Measurements from ENCODE around the gene MIAT. TPM values are rescaled to one million over a fixed set of nuclear protein-coding genes. Genes with fewer than 3 reads are reported as not detected.

Gene MIAT
- total RNA-seq, 1 experiment from 2014 or later = 0.41 TPM

GRCh38 chr22:26631282-26631681, 26.1 kb upstream of the MIAT start:
- DNase-seq = no peak
- Histone ChIP-seq H3K9me3 (no peaks in the 10 kb centered on the region), H3K4me1 (peaks cover 9% of the 10 kb centered on the region), H3K4me3 (ENCODE audit: low read depth, low read length) (no peak overlapping the region), H3K27me3 (replicated peaks; ENCODE audit: control insufficient read depth, insufficient read depth, low read length) (no peaks in the 10 kb centered on the region), H3K36me3 (ENCODE audit: control insufficient read depth, insufficient read depth, low read length) (no peaks in the 10 kb centered on the region)
- peaks cover 6% of the 10 kb centered on the region for H3K9me3 Mint-ChIP-seq (ENCODE audit: unreplicated experiment)
- H3K36me3 Mint-ChIP-seq (ENCODE audit: insufficient read depth, unreplicated experiment) = no peaks in the 10 kb centered on the region
- peaks cover 14% of the 10 kb centered on the region for H3K4me1 Mint-ChIP-seq (ENCODE audit: low read depth, unreplicated experiment)
- no peak overlapping the region for H3K4me3 Mint-ChIP-seq (ENCODE audit: unreplicated experiment)
- POLR2A ChIA-PET = no interaction called here
- peaks cover 10% of the 10 kb centered on the region for H3K27me3 Mint-ChIP-seq (ENCODE audit: insufficient read depth, unreplicated experiment)
- BruUV-seq (replicated peaks) = no TSS peak
- no peak overlapping the region for H3K27ac Mint-ChIP-seq (ENCODE audit: unreplicated experiment)
- CTCF ChIA-PET = no interaction called here
- intact Hi-C loops (cut with micrococcal nuclease; ENCODE audit: unreplicated experiment) = no loop called here
- no peak for TF ChIP-seq CTCF (IDR thresholded peaks at IDR 0.05; ENCODE audit: insufficient read depth in 1 of 2, low read depth in 1 of 2, low read length in 1 of 2, severe bottlenecking in 1 of 2, unreplicated experiment in 1 of 2)

- POLR2A ChIA-PET = no interaction called here
- CTCF ChIA-PET = interaction anchor here (0.6 kb wide), 1 partner anchor 11 kb away, joined by 3 read pairs; no protein-coding TSS in a partner anchor
- H3K4me3 ChIP-seq (ENCODE audit: low read depth, low read length) = no peak overlapping the region
- peaks cover 9% of the 10 kb centered on the region for H3K4me1 ChIP-seq
- H3K27me3 ChIP-seq (replicated peaks; ENCODE audit: control insufficient read depth, insufficient read depth, low read length) = no peaks in the 10 kb centered on the region
- H3K9me3 Mint-ChIP-seq (ENCODE audit: unreplicated experiment) = peaks cover 6% of the 10 kb centered on the region
- no peak overlapping the region for H3K27ac Mint-ChIP-seq (ENCODE audit: unreplicated experiment)
- peaks cover 7% of the 10 kb centered on the region for H3K27me3 Mint-ChIP-seq (ENCODE audit: insufficient read depth, unreplicated experiment)
- no peak overlapping the region for H3K4me3 Mint-ChIP-seq (ENCODE audit: unreplicated experiment)
- H3K36me3 Mint-ChIP-seq (ENCODE audit: insufficient read depth, unreplicated experiment) = no peaks in the 10 kb centered on the region
- intact Hi-C loops (cut with micrococcal nuclease; ENCODE audit: unreplicated experiment) = no loop called here
- no TSS peak for BruUV-seq (replicated peaks)
- H3K4me1 Mint-ChIP-seq (ENCODE audit: low read depth, unreplicated experiment) = peaks cover 14% of the 10 kb centered on the region
- no peaks in the 10 kb centered on the region for H3K36me3 ChIP-seq (ENCODE audit: control insufficient read depth, insufficient read depth, low read length)
- no peak for TF ChIP-seq CTCF (IDR thresholded peaks at IDR 0.05; ENCODE audit: insufficient read depth in 1 of 2, low read depth in 1 of 2, low read length in 1 of 2, severe bottlenecking in 1 of 2, unreplicated experiment in 1 of 2)
- DNase-seq = no peak
- no peaks in the 10 kb centered on the region for H3K9me3 ChIP-seq
Observed at GRCh38 chr22:26632422-26633155, 24.8 kb upstream of the MIAT start.

- peaks cover 5% of the 10 kb centered on the region for H3K4me1 ChIP-seq
- DNase-seq = no peak
- ChIA-PET CTCF (no interaction called here), POLR2A (no interaction called here)
- Mint-ChIP-seq H3K36me3 (ENCODE audit: insufficient read depth, unreplicated experiment) (no peaks in the 10 kb centered on the region), H3K4me3 (ENCODE audit: unreplicated experiment) (no peak overlapping the region), H3K27ac (ENCODE audit: unreplicated experiment) (no peak overlapping the region), H3K9me3 (ENCODE audit: unreplicated experiment) (peaks cover 6% of the 10 kb centered on the region), H3K27me3 (ENCODE audit: insufficient read depth, unreplicated experiment) (peaks cover 7% of the 10 kb centered on the region), H3K4me1 (ENCODE audit: low read depth, unreplicated experiment) (peaks cover 7% of the 10 kb centered on the region)
- TF ChIP-seq CTCF (IDR thresholded peaks at IDR 0.05; ENCODE audit: insufficient read depth in 1 of 2, low read depth in 1 of 2, low read length in 1 of 2, severe bottlenecking in 1 of 2, unreplicated experiment in 1 of 2) = no peak
- intact Hi-C loops (cut with micrococcal nuclease; ENCODE audit: unreplicated experiment) = no loop called here
- BruUV-seq (replicated peaks) = no TSS peak
- H3K9me3 ChIP-seq = no peaks in the 10 kb centered on the region
- no peaks in the 10 kb centered on the region for H3K27me3 ChIP-seq (replicated peaks; ENCODE audit: control insufficient read depth, insufficient read depth, low read length)
- no peak overlapping the region for H3K4me3 ChIP-seq (ENCODE audit: low read depth, low read length)
- no peaks in the 10 kb centered on the region for H3K36me3 ChIP-seq (ENCODE audit: control insufficient read depth, insufficient read depth, low read length)
Observed at GRCh38 chr22:26634189-26634588, 23.2 kb upstream of the MIAT start.
